GM12873 (cell line): ENCODE results near the gene PHF2.

ENCODE experiments used
- CTCF ChIP-seq: IDR thresholded peaks from 2 replicates; pipeline ENCODE4 v1.5.1; 2012; ENCODE audit warnings: low read depth, mild to moderate bottlenecking, moderate library complexity, low read length, control low read depth; ENCODE audit not compliant: insufficient read depth; ENCODE audit errors: missing control alignments

PHF2 gene

GRCh38 chr9:93593144-93593658 is 16.8 kb downstream of the PHF2 start:
- TF ChIP-seq CTCF, result no peak

- TF ChIP-seq CTCF, result no peak
Measured at GRCh38 chr9:93594041-93594756, 17.8 kb downstream of the PHF2 start.

- no peak for TF ChIP-seq CTCF
Measured at GRCh38 chr9:93595461-93595860, 19.1 kb downstream of the PHF2 start.

- TF ChIP-seq CTCF, result no peak
Measured at GRCh38 chr9:93595861-93596365, 19.5 kb downstream of the PHF2 start.

- no peak for TF ChIP-seq CTCF
Measured at GRCh38 chr9:93596399-93596798, 20.0 kb downstream of the PHF2 start.

GRCh38 chr9:93597142-93597706 is 20.8 kb downstream of the PHF2 start:
- TF ChIP-seq CTCF, result no peak

GRCh38 chr9:93597871-93598646 is 21.7 kb downstream of the PHF2 start:
- no peak for TF ChIP-seq CTCF
